Type B pancreatic cell (in vitro differentiated cells): Measurements from ENCODE around the gene MOSMO. TPM values are rescaled to one million over a fixed set of nuclear protein-coding genes. Genes with fewer than 3 reads are reported as not detected.
A peak's percentile ranks its signal among the peaks of the same experiment; 100 is the strongest.

ENCODE experiments used
- DNase-seq: peaks from one replicate; pipeline ENCODE4 v3.0.0; 2021; ENCODE audit warnings: mixed read lengths; ENCODE audit not compliant: unreplicated experiment; ENCODE audit errors: extremely low spot score
- H3K27ac Mint-ChIP-seq: 2 replicates; pipeline ENCODE4 v1.8.0; 2021; ENCODE audit warnings: mild to moderate bottlenecking, mixed read lengths
- H3K27me3 Mint-ChIP-seq: 2 replicates; pipeline ENCODE4 v1.8.0; 2021; ENCODE audit warnings: mixed read lengths
- H3K36me3 Mint-ChIP-seq: 2 replicates; pipeline ENCODE4 v1.8.0; 2021; ENCODE audit warnings: mixed read lengths
- H3K4me1 Mint-ChIP-seq: one replicate; pipeline ENCODE4 v1.8.0; 2021; ENCODE audit warnings: mixed read lengths; ENCODE audit not compliant: unreplicated experiment
- H3K4me3 Mint-ChIP-seq: 2 replicates; pipeline ENCODE4 v1.8.0; 2021; ENCODE audit warnings: mild to moderate bottlenecking, mixed read lengths
- H3K9me3 Mint-ChIP-seq: 2 replicates; pipeline ENCODE4 v1.8.0; 2021; ENCODE audit warnings: mixed read lengths
- total RNA-seq: library from RNA; stranded (reverse); gene quantifications from 2 replicates; pipeline ENCODE4 v1.2.1, GENCODE V29; 2021; ENCODE audit warnings: low replicate concordance
- TF ChIP-seq, protein P1 (sequence below): fragments of 200-600 bp; sonication (generic); conservative IDR thresholded peaks from 2 replicates; pipeline ENCODE4 v1.5.0; 2021; ENCODE audit warnings: antibody characterized with exemption, mild to moderate bottlenecking

The MOSMO gene
- total RNA-seq, 1 donor from 2014 or later: 13.5 TPM

DNA sequence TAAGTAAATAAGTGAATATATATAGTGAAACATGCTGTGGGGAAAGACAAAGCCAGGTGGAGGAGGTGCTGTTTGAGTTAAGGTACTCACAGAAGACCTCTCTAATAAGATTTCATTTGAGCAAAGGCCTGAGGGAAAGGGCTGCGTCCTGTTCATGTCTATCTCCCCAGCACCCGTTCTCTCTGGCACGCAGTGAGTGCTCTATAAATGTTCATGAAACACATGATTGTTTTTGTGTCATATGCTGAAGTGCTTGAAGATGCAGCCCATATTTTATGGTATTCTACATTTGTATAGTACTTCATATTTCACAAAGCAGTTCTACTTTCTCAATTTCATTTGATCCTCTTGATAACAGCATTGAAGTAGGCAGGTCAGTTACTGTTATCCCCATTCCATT, 85.4 kb downstream of the MOSMO start:
- Mint-ChIP-seq H3K4me1 (peaks cover 9% of the 10 kb centered on the region), H3K27ac (no peak overlapping the region), H3K36me3 (no peaks in the 10 kb centered on the region), H3K27me3 (peaks cover 5% of the 10 kb centered on the region), H3K9me3 (no peaks in the 10 kb centered on the region), H3K4me3 (no peak overlapping the region)
- no peak for DNase-seq
- TF ChIP-seq, protein P1, sequence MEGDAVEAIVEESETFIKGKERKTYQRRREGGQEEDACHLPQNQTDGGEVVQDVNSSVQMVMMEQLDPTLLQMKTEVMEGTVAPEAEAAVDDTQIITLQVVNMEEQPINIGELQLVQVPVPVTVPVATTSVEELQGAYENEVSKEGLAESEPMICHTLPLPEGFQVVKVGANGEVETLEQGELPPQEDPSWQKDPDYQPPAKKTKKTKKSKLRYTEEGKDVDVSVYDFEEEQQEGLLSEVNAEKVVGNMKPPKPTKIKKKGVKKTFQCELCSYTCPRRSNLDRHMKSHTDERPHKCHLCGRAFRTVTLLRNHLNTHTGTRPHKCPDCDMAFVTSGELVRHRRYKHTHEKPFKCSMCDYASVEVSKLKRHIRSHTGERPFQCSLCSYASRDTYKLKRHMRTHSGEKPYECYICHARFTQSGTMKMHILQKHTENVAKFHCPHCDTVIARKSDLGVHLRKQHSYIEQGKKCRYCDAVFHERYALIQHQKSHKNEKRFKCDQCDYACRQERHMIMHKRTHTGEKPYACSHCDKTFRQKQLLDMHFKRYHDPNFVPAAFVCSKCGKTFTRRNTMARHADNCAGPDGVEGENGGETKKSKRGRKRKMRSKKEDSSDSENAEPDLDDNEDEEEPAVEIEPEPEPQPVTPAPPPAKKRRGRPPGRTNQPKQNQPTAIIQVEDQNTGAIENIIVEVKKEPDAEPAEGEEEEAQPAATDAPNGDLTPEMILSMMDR: no peak

- Mint-ChIP-seq H3K4me1 (peaks cover 9% of the 10 kb centered on the region), H3K27ac (no peak overlapping the region), H3K4me3 (no peak overlapping the region), H3K9me3 (no peaks in the 10 kb centered on the region), H3K36me3 (no peaks in the 10 kb centered on the region), H3K27me3 (peaks cover 9% of the 10 kb centered on the region)
- TF ChIP-seq, protein P1: no peak
- no peak for DNase-seq
These were observed 86.1 kb downstream of the MOSMO start for GRCh38 chr16:22093996-22094395.

DNA sequence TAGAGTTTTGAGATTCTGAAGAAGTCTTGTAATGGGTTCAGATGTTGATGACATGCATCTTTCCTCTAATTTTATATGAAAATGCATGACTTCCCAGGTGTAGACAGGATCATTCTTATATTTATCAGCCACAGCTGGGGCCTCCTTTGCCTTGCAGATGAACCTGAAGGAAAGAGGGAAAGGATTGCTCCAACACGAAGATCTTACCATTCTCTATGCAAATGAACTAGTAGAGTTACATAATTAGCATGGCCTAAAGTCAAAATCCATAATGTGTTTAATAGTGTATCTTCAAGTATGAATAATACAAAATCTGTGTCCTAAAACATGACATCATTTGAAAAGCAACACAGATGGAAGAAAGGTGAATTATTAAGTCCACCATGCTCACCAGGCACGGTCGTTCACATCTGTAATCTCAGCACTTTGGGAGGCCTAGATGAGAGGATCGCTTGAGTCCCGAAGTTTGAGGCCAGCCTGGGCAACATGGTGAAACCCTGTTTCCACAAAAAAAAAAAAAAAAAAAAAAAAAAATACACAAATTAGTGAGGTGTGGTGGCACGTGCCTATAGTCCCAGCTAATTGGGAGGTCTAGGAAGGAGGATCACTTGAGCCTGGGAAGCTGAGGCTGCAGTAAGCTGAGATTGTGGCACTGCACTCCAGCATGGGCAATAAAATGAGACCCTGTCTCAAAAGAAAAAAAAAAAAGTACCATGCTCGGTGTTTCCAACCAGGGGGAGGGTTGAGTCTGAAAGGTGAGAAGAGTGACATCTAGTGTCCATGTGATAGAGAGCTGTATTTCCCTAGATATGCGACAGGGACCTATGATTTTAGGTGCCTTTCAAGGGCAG, 90.7 kb downstream of the MOSMO start:
- DNase-seq: no peak
- Mint-ChIP-seq H3K4me1 (no peaks in the 10 kb centered on the region), H3K36me3 (no peaks in the 10 kb centered on the region), H3K9me3 (no peaks in the 10 kb centered on the region), H3K4me3 (no peak overlapping the region), H3K27ac (no peak overlapping the region), H3K27me3 (peaks cover 12% of the 10 kb centered on the region)
- TF ChIP-seq, protein P1: peak; percentile 76

- DNase-seq: no peak
- H3K27me3 Mint-ChIP-seq: peaks cover 12% of the 10 kb centered on the region
- H3K27ac Mint-ChIP-seq: no peak overlapping the region
- H3K4me3 Mint-ChIP-seq: no peak overlapping the region
- H3K9me3 Mint-ChIP-seq: no peaks in the 10 kb centered on the region
- no peaks in the 10 kb centered on the region for H3K36me3 Mint-ChIP-seq
- no peaks in the 10 kb centered on the region for H3K4me1 Mint-ChIP-seq
- TF ChIP-seq, protein P1: peak; percentile 9
These were observed 91.5 kb downstream of the MOSMO start for GRCh38 chr16:22099256-22099975.

DNA sequence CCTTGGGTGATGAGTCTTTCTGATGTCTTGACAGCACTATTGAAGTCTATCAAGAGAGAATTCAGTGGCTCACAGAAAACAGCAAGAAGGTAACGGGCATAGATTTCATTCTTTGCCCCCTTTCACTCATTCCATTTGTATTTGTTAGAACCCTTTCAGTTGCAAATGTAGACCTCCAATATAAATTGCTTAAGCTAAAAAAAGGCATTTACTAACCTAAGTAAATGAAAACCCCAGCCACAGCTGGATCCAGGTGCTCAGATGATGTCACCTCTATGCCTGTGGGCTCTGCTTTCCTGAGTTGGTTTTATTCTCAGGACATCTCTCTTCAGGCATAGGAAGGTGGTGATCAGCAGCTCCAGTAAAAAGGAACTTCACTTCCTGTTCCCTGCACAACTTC, 95.5 kb downstream of the MOSMO start:
- H3K4me1 Mint-ChIP-seq: no peaks in the 10 kb centered on the region
- H3K36me3 Mint-ChIP-seq: no peaks in the 10 kb centered on the region
- H3K27me3 Mint-ChIP-seq: peaks cover 24% of the 10 kb centered on the region
- TF ChIP-seq, protein P1: no peak
- no peak for DNase-seq
- H3K9me3 Mint-ChIP-seq: no peaks in the 10 kb centered on the region
- H3K4me3 Mint-ChIP-seq: no peak overlapping the region
- no peak overlapping the region for H3K27ac Mint-ChIP-seq
